Epithelial cell of proximal tubule (primary cell): ENCODE data around the gene SLC5A2. TPM values are rescaled to one million over a fixed set of nuclear protein-coding genes. Genes with fewer than 3 reads are reported as not detected.

ENCODE experiments used
- DNase-seq: peaks from one replicate; pipeline ENCODE4 v3.0.0-alpha.2; 2011; ENCODE audit warnings: low read depth
- H3K4me3 ChIP-seq: 2 replicates; pipeline ENCODE4 v1.5.1; 2011; ENCODE audit warnings: low read depth, mild to moderate bottlenecking, low read length
- CTCF ChIP-seq: conservative IDR thresholded peaks from 2 replicates; pipeline ENCODE4 v1.5.1; 2012; ENCODE audit warnings: low read depth, mild to moderate bottlenecking, low read length
- total RNA-seq: library from RNA; depleted of rRNA; stranded (reverse); fragments of >200 nt; gene quantifications from 2 replicates; pipeline ENCODE4 v1.2.3, GENCODE V29; 2015

The SLC5A2 gene
- total RNA-seq, 1 donor from 2014 or later, result not detected

- H3K4me3 ChIP-seq, result no peak overlapping the region
These were observed 15.1 kb upstream of the SLC5A2 start for GRCh38 chr16:31467858-31468257.

GRCh38 chr16:31470615-31471014 lies 12.3 kb upstream of the SLC5A2 start:
- TF ChIP-seq CTCF, result no peak

More at GRCh38 chr16:31467858-31468257, 15.1 kb upstream of the SLC5A2 start:
- DNase-seq, result no peak
- TF ChIP-seq CTCF, result no peak

GRCh38 chr16:31471241-31471874 lies 11.6 kb upstream of the SLC5A2 start:
- H3K4me3 ChIP-seq, result peak overlapping the region; percentile 78
- TF ChIP-seq CTCF, result no peak
- no peak for DNase-seq

More at GRCh38 chr16:31470615-31471014, 12.3 kb upstream of the SLC5A2 start:
- DNase-seq, result no peak
- H3K4me3 ChIP-seq, result no peak overlapping the region

- TF ChIP-seq CTCF, result no peak
- H3K4me3 ChIP-seq, result peak within 1 kb of the TSS; percentile 78
- DNase-seq, result no peak
These were observed 10.8 kb upstream of the SLC5A2 start, which contains the start of gene TGFB1I1 for GRCh38 chr16:31471875-31472708. Gene TGFB1I1 (plus strand): TSS chr16:31472152. CDS start chr16:31472189, 37 bp downstream.

- no peak for DNase-seq
- peak; percentile 85 for TF ChIP-seq CTCF
- peak overlapping the region; percentile 78 for H3K4me3 ChIP-seq
These were observed 10.2 kb upstream of the SLC5A2 start for GRCh38 chr16:31472709-31473203.

- no peak for TF ChIP-seq CTCF
- no peak overlapping the region for H3K4me3 ChIP-seq
- no peak for DNase-seq
These were observed 9.5 kb upstream of the SLC5A2 start for GRCh38 chr16:31473264-31473984.
